GM23338 (cell line): Measurements from ENCODE around the gene CEBPE. TPM values are rescaled to one million over a fixed set of nuclear protein-coding genes. Genes with fewer than 3 reads are reported as not detected.

Experiments used
- ATAC-seq: fragments of 200-7000 bp; cut with Tn5 transposase; 3 replicates; pipeline ENCODE4 v1.9.1; 2020
- DNase-seq: peaks from one replicate; pipeline ENCODE4 v3.0.0-alpha.2; 2015; ENCODE audit warnings: low spot score
- H2AFZ ChIP-seq: fragments of 200-600 bp; sonication (generic); 2 replicates; pipeline ENCODE4 v1.8.0; 2016; ENCODE audit warnings: antibody characterized with exemption, mild to moderate bottlenecking, moderate library complexity
- H3F3A ChIP-seq: fragments of 200-600 bp; sonication (generic); replicated peaks from 2 replicates; pipeline ENCODE4 v1.8.0; 2017; ENCODE audit warnings: antibody characterized with exemption, mixed run types, low read depth
- H3K27ac ChIP-seq: fragments of 200-600 bp; sonication (generic); 2 replicates; pipeline ENCODE4 v1.6.1; 2016; ENCODE audit warnings: low read depth
- H3K27me3 ChIP-seq: fragments of 200-600 bp; sonication (generic); 2 replicates; pipeline ENCODE4 v1.8.0; 2016; ENCODE audit warnings: mild to moderate bottlenecking, mixed run types, moderate library complexity; ENCODE audit not compliant: insufficient read depth
- H3K36me3 ChIP-seq: fragments of 200-600 bp; sonication (generic); 2 replicates; pipeline ENCODE4 v1.8.0; 2016; ENCODE audit warnings: mild to moderate bottlenecking; ENCODE audit not compliant: insufficient read depth
- H3K4me1 ChIP-seq: fragments of 200-600 bp; sonication (generic); 2 replicates; pipeline ENCODE4 v1.8.0; 2016; ENCODE audit warnings: mild to moderate bottlenecking, moderate library complexity; ENCODE audit not compliant: insufficient read depth
- H3K4me2 ChIP-seq: fragments of 200-600 bp; sonication (generic); 2 replicates; pipeline ENCODE4 v1.7.1; 2017; ENCODE audit warnings: mixed run types
- H3K4me3 ChIP-seq: fragments of 200-600 bp; sonication (generic); 2 replicates; pipeline ENCODE4 v1.6.1; 2016; ENCODE audit warnings: mixed run types
- H3K79me2 ChIP-seq: fragments of 200-600 bp; sonication (generic); replicated peaks from 2 replicates; pipeline ENCODE4 v1.8.0; 2017; ENCODE audit warnings: mild to moderate bottlenecking; ENCODE audit not compliant: insufficient read depth
- H3K9me2 ChIP-seq: fragments of 200-600 bp; sonication (generic); 2 replicates; pipeline ENCODE4 v1.8.0; 2017; ENCODE audit not compliant: insufficient read depth
- H4K20me1 ChIP-seq: fragments of 200-600 bp; sonication (generic); replicated peaks from 2 replicates; pipeline ENCODE4 v1.8.0; 2017; ENCODE audit warnings: mild to moderate bottlenecking; ENCODE audit not compliant: insufficient read depth
- H3K27ac Mint-ChIP-seq: 2 replicates; pipeline ENCODE4 v1.8.0; 2020; ENCODE audit warnings: inconsistent platforms, mild to moderate bottlenecking, moderate library complexity, mixed read lengths
- H3K27me3 Mint-ChIP-seq: 3 replicates; pipeline ENCODE4 v1.8.0; 2022; ENCODE audit warnings: low read depth, mild to moderate bottlenecking, moderate library complexity, mixed read lengths, inconsistent platforms; ENCODE audit not compliant: insufficient read depth, poor library complexity
- H3K36me3 Mint-ChIP-seq: 3 replicates; pipeline ENCODE4 v1.8.0; 2021; ENCODE audit warnings: low read depth, mild to moderate bottlenecking, inconsistent platforms, moderate library complexity, mixed read lengths
- H3K4me1 Mint-ChIP-seq: 3 replicates; pipeline ENCODE4 v1.8.0; 2020; ENCODE audit warnings: mild to moderate bottlenecking, inconsistent platforms, mixed read lengths
- H3K4me3 Mint-ChIP-seq: 3 replicates; pipeline ENCODE4 v1.8.0; 2021; ENCODE audit warnings: moderate library complexity, mild to moderate bottlenecking, inconsistent platforms, mixed read lengths
- H3K9me3 Mint-ChIP-seq: 3 replicates; pipeline ENCODE4 v1.8.0; 2020; ENCODE audit warnings: moderate library complexity, mild to moderate bottlenecking, inconsistent platforms, mixed read lengths
- CREB1 ChIP-seq: fragments of 250-450 bp; sonication (Bioruptor Pico); IDR thresholded peaks from 2 replicates; pipeline ENCODE4 v1.5.0; 2020; ENCODE audit warnings: low read depth, mild to moderate bottlenecking, moderate library complexity
- EZH2 ChIP-seq: fragments of 200-600 bp; sonication (generic); IDR thresholded peaks from one replicate; pipeline ENCODE4 v1.8.0; 2017; ENCODE audit warnings: antibody characterized with exemption, mild to moderate bottlenecking, low read depth; ENCODE audit not compliant: unreplicated experiment
- REST ChIP-seq: IDR thresholded peaks from one replicate; pipeline ENCODE4 v1.6.1; 2018; ENCODE audit warnings: antibody characterized with exemption; ENCODE audit not compliant: unreplicated experiment
- ZNF462 ChIP-seq: fragments of 250-450 bp; sonication (Bioruptor Pico); IDR thresholded peaks from 2 replicates; pipeline ENCODE4 v1.5.0; 2020; ENCODE audit warnings: mild to moderate bottlenecking, moderate library complexity
- polyA plus RNA-seq: library from polyadenylated mRNA; unstranded; fragments of >200 nt; fragmentation: Nextera tagmentation; extraction: Ambion mirVana; gene quantifications from 2 replicates; pipeline ENCODE4 v1.2.1, GENCODE V29; 2016
- total RNA-seq: library from RNA; depleted of rRNA; stranded (reverse); fragments of >200 nt; shearing (Covaris generic); gene quantifications from 2 replicates; pipeline ENCODE4 v1.2.3, GENCODE V29; 2014

CEBPE gene
- total and polyA plus RNA-seq, 2 experiments from 2014 or later, result not detected

- TF ChIP-seq ZNF462 (CRISPR knock-in tag), result no peak
- no peak for TF ChIP-seq CREB1 (CRISPR knock-in tag)
Measured at GRCh38 chr14:23128969-23129758, 10.1 kb upstream of the CEBPE start (continued).

- no peak for ATAC-seq
- peaks cover 9% of the 10 kb centered on the region for H3K36me3 ChIP-seq
- Mint-ChIP-seq H3K4me3 (no peak overlapping the region), H3K27me3 (peaks cover 5% of the 10 kb centered on the region), H3K4me1 (peaks cover 28% of the 10 kb centered on the region), H3K27ac (no peak overlapping the region), H3K36me3 (peaks cover 48% of the 10 kb centered on the region), H3K9me3 (no peaks in the 10 kb centered on the region; the same call in 2 of the 3 replicates)
- H4K20me1 ChIP-seq, result no peaks in the 10 kb centered on the region
- H3K79me2 ChIP-seq, result no peaks in the 10 kb centered on the region
- H3K27me3 ChIP-seq, result no peaks in the 10 kb centered on the region
- H3K4me3 ChIP-seq, result no peak overlapping the region
- H3K4me2 ChIP-seq, result no peak overlapping the region
- H3K27ac ChIP-seq, result no peak overlapping the region
- H3K9me2 ChIP-seq, result no peaks in the 10 kb centered on the region
- peaks cover 22% of the 10 kb centered on the region for H3K4me1 ChIP-seq
- H3F3A ChIP-seq, result no peaks in the 10 kb centered on the region
- no peak for DNase-seq
- no peak overlapping the region for H2AFZ ChIP-seq
- TF ChIP-seq REST (no peak), ZNF462 (CRISPR knock-in tag) (no peak), EZH2 (no peak)
Measured at GRCh38 chr14:23127861-23128260, 8.8 kb upstream of the CEBPE start.
